Measurements from ENCODE around the gene STRN4.

STRN4 gene, protein sequence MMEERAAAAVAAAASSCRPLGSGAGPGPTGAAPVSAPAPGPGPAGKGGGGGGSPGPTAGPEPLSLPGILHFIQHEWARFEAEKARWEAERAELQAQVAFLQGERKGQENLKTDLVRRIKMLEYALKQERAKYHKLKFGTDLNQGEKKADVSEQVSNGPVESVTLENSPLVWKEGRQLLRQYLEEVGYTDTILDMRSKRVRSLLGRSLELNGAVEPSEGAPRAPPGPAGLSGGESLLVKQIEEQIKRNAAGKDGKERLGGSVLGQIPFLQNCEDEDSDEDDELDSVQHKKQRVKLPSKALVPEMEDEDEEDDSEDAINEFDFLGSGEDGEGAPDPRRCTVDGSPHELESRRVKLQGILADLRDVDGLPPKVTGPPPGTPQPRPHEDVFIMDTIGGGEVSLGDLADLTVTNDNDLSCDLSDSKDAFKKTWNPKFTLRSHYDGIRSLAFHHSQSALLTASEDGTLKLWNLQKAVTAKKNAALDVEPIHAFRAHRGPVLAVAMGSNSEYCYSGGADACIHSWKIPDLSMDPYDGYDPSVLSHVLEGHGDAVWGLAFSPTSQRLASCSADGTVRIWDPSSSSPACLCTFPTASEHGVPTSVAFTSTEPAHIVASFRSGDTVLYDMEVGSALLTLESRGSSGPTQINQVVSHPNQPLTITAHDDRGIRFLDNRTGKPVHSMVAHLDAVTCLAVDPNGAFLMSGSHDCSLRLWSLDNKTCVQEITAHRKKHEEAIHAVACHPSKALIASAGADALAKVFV

DNA sequence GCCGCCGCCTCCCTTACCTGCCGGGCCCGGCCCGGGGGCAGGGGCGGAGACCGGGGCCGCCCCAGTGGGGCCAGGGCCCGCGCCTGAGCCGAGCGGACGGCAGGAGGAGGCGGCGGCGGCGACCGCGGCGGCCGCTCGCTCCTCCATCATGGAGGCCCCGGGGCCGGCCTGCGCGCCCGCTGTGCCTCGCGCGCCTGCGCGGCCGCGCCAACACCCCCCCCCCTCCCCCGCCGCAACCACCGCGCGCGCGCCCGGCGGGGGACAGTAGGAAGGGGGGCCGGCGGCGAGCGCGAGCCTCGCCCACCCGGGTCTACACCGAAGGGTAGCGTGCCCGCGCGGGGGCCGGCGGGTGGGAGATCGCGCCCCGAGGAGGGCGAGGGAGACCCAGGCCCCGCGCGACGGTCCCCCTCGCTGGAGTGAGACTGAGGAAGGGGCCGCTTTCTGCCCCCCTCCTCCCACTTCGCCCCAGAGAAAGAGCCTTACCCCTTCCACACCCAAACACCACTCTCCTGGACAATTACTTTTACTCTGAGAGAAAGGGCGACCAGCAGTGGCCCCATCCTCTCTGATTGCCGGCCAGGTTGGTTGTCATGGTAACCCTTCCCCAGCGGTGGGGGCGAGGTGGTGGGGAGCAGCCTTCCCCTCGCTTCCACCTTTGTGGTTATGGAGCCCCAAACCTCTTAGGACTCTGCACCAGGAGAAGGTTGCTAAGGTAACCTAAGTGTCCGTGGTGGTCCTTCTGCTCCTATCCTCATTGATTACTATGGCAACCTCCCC, at the start of gene STRN4:
Gene STRN4 (minus strand): TSS at position 170 of the 777 bp plus-strand sequence. CDS start 20 bp downstream, at position 150.
- peak; percentile 44 for DNase-seq (ENCODE audit: low read depth)
- TF ChIP-seq, protein P1, sequence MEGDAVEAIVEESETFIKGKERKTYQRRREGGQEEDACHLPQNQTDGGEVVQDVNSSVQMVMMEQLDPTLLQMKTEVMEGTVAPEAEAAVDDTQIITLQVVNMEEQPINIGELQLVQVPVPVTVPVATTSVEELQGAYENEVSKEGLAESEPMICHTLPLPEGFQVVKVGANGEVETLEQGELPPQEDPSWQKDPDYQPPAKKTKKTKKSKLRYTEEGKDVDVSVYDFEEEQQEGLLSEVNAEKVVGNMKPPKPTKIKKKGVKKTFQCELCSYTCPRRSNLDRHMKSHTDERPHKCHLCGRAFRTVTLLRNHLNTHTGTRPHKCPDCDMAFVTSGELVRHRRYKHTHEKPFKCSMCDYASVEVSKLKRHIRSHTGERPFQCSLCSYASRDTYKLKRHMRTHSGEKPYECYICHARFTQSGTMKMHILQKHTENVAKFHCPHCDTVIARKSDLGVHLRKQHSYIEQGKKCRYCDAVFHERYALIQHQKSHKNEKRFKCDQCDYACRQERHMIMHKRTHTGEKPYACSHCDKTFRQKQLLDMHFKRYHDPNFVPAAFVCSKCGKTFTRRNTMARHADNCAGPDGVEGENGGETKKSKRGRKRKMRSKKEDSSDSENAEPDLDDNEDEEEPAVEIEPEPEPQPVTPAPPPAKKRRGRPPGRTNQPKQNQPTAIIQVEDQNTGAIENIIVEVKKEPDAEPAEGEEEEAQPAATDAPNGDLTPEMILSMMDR (conservative IDR thresholded peaks at IDR 0.05; ENCODE audit: low read length) = no peak
- H3K4me3 ChIP-seq (ENCODE audit: low read length) = peak within 1 kb of the TSS; percentile 93

DNA sequence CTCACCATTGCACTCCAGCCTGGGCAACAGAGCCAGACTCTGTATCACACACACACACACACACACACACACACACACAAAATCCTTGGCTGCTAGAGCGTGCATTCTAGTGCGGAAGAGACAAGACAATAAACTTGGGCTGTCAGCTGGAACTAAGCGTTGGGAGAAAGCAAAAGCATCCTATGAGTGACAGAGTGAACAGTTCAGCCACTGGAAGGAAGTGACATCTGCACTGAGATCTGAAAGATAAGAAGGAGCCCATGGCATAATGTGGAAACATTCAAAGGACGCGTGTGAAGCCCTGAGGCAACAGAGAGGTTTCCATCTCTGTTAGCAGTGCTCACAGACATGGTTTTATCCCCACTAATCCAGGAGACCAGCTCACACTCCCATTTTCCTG, 45.7 kb upstream of the STRN4 start:
- H3K4me3 ChIP-seq (ENCODE audit: low read length) = no peak overlapping the region
- DNase-seq (ENCODE audit: low read depth) = no peak
- TF ChIP-seq, protein P1 (conservative IDR thresholded peaks at IDR 0.05; ENCODE audit: low read length) = no peak

DNA sequence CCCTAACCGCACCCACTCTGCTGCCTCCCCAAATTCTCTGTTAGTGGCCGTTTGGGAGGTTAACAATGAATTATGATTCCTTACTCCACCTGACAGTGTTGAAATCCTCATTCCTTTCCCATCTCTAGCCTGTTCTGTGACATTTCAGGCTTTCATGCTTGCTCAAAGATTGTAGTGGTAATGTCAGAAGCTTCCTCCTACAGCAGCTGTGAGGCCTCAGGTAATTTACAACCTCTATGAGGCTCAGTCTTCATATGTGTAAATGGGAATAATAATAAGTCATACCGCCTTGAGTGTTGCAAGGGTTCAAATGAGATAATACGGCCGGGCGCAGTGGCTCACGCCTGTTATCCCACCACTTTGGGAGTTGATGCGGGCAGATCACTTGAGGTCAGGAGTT, 43.1 kb upstream of the STRN4 start:
- TF ChIP-seq, protein P1 (conservative IDR thresholded peaks at IDR 0.05; ENCODE audit: low read length) = no peak
- H3K4me3 ChIP-seq (ENCODE audit: low read length) = no peak overlapping the region
- no peak for DNase-seq (ENCODE audit: low read depth)

DNA sequence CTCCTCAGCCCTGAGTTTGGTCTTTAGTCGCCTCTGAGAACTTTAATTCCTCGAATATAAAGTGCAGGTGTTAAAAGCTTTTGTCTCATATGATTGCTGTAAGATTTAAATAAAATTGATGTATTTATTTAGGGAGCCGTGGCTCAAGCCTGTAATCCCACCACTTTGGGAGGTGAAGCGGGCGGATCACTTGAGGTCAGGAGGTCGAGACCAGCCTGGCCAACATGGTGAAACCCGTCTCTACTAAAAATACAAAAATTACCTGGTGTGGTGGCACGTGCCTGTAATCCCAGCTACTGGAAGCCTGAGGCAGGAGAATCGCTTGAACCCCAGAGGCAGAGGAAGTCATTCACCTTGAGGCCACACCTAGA, 42.7 kb upstream of the STRN4 start:
- TF ChIP-seq, protein P1 (conservative IDR thresholded peaks at IDR 0.05; ENCODE audit: low read length) = no peak
- no peak overlapping the region for H3K4me3 ChIP-seq (ENCODE audit: low read length)
- no peak for DNase-seq (ENCODE audit: low read depth)

DNA sequence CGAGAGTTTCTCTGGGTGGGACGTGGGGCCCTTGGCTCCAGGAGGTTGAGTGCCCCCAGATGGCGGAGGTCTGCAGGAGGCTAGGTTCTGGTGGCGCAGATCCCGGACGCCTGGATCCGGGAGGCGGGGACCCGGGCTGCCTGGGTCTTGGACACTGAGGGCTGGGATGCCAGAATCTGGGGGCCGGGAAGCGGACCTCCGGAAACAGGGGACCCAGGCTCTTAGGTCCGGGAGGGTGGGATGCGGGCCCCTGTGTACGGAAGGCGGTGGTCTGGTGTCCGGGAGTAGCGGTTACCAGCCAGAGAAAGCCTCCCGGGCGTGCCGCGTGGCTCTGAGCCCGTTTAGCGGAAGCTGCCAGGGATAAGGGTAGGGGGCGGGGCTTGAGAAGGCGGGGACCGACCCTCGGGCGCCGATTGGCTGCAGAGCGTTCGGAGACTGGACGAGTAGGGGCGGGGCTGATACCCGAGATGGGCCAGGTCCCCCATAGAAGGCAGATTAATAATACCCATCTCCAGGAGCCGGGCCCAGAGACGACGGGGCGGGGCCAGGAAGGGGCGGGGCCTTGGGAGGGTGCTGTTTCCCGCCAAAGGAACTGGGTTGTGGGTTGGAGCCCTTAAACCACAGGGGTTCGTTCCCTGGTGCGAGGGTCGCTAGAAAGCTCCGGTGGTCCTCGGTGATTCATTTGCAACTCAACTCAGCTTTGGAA, 42.2 kb upstream of the STRN4 start, which contains the start of gene SLC1A5:
Gene SLC1A5 (minus strand): TSS at position 333 of the 706 bp plus-strand sequence. CDS start 629 bp downstream, outside the sequence.
- TF ChIP-seq, protein P1 (conservative IDR thresholded peaks at IDR 0.05; ENCODE audit: low read length) = no peak
- peak; percentile 97 for DNase-seq (ENCODE audit: low read depth)
- H3K4me3 ChIP-seq (ENCODE audit: low read length) = peak within 1 kb of the TSS; percentile 78
